Ishikawa (cell line): ENCODE results near the gene PRICKLE4.

ENCODE experiments used
- CEBPB ChIP-seq: IDR thresholded peaks from 2 replicates; pipeline ENCODE4 v1.6.1; 2012
- CREB1 ChIP-seq: IDR thresholded peaks from 2 replicates; pipeline ENCODE4 v1.6.1; 2012; ENCODE audit warnings: low read depth
- EGR1 ChIP-seq: IDR thresholded peaks from 2 replicates; pipeline ENCODE4 v1.6.1; 2012
- FOXM1 ChIP-seq: IDR thresholded peaks from 2 replicates; pipeline ENCODE4 v1.6.1; 2012; ENCODE audit warnings: low read depth, borderline replicate concordance
- NFIC ChIP-seq: IDR thresholded peaks from 2 replicates; pipeline ENCODE4 v1.6.1; 2012
- RAD21 ChIP-seq: IDR thresholded peaks from 2 replicates; pipeline ENCODE4 v1.6.1; 2012; ENCODE audit warnings: low read depth
- TAF1 ChIP-seq: IDR thresholded peaks from 2 replicates; pipeline ENCODE4 v1.6.1; 2012; ENCODE audit warnings: low read depth, mild to moderate bottlenecking
- TCF12 ChIP-seq: IDR thresholded peaks from 2 replicates; pipeline ENCODE4 v1.6.1; 2012; ENCODE audit warnings: low read depth
- TEAD4 ChIP-seq: IDR thresholded peaks from 2 replicates; pipeline ENCODE4 v1.6.1; 2012
- YY1 ChIP-seq: IDR thresholded peaks from 2 replicates; pipeline ENCODE4 v1.6.1; 2012; ENCODE audit warnings: low read depth
- ZBTB7A ChIP-seq: IDR thresholded peaks from 2 replicates; pipeline ENCODE4 v1.6.1; 2012; ENCODE audit warnings: low read depth
- TF ChIP-seq, protein P1 (sequence below): IDR thresholded peaks from 2 replicates; pipeline ENCODE4 v1.6.1; 2012
- TF ChIP-seq, protein P2 (sequence below): IDR thresholded peaks from 2 replicates; pipeline ENCODE4 v1.6.1; 2012; ENCODE audit warnings: low read depth, mild to moderate bottlenecking
- TF ChIP-seq, protein P3 (sequence below): IDR thresholded peaks from 2 replicates; pipeline ENCODE4 v1.6.1; 2012

Gene PRICKLE4

DNA sequence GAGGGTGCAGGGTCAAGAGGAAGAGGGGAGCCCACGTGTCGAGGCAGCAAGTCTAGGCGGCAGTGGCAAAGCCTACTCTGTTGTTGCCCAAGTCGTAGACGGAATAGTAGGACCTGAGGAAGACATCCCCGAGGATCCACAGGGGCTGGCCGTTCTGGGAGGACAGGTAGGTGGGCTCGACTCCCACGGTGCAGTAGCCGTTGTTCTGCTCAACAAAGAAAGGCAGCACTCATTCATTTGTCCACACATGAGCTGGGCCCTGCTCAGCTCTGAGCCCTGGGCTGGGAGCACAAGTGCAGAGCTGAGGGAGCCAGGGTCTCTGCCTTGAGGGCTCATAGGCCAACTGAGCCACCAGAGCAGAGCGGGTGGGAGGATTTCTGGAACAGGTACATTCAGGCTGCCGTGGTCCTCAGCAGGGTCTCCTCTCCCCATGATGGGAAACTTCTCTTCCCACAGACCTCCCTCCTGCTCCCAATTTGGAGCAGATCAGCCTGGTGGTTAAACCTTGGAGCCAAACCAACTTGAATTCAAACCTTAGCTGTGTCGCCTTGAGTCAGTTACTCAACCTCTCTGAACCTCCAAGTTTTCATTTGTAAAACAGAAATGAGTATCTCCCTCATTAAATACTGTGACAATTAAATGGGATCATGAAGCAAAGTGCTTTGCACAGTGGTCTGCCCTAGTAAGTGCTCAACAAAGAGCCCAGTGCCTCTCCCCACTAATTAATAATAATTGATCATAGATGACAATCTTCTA, 43.6 kb upstream of the PRICKLE4 start:
- TF ChIP-seq RAD21 (no peak), NFIC (no peak), YY1 (no peak), TAF1 (no peak), CEBPB (no peak), ZBTB7A (no peak), TEAD4 (no peak), EGR1 (no peak)
- TF ChIP-seq, protein P1, sequence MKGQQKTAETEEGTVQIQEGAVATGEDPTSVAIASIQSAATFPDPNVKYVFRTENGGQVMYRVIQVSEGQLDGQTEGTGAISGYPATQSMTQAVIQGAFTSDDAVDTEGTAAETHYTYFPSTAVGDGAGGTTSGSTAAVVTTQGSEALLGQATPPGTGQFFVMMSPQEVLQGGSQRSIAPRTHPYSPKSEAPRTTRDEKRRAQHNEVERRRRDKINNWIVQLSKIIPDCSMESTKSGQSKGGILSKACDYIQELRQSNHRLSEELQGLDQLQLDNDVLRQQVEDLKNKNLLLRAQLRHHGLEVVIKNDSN, result no peak

DNA sequence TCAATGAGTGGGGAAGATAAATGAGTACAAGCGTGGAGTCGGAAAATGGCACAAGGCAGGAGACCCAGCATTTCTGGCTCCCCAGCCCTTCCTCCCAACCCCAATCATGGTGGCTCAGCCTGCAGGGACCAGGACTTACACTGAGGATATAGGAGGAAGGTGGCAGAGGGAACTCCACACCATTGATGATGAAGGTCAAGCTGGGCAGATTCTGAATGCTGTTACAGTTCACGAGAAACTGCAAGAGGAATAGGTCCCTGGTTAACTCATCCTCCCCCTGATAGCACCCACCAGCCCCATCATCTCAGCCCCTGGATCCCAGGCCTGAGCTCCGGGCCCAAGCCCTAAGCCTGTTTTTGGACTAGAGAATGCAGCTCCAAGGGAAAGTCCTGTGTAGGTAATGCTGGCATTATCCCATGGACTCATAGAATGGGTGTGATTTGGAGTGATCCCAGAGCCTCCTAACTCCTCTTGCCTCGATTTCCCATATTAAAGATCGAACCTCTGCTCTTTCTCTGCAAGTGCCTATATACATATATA, 42.9 kb upstream of the PRICKLE4 start:
- TF ChIP-seq, protein P2, sequence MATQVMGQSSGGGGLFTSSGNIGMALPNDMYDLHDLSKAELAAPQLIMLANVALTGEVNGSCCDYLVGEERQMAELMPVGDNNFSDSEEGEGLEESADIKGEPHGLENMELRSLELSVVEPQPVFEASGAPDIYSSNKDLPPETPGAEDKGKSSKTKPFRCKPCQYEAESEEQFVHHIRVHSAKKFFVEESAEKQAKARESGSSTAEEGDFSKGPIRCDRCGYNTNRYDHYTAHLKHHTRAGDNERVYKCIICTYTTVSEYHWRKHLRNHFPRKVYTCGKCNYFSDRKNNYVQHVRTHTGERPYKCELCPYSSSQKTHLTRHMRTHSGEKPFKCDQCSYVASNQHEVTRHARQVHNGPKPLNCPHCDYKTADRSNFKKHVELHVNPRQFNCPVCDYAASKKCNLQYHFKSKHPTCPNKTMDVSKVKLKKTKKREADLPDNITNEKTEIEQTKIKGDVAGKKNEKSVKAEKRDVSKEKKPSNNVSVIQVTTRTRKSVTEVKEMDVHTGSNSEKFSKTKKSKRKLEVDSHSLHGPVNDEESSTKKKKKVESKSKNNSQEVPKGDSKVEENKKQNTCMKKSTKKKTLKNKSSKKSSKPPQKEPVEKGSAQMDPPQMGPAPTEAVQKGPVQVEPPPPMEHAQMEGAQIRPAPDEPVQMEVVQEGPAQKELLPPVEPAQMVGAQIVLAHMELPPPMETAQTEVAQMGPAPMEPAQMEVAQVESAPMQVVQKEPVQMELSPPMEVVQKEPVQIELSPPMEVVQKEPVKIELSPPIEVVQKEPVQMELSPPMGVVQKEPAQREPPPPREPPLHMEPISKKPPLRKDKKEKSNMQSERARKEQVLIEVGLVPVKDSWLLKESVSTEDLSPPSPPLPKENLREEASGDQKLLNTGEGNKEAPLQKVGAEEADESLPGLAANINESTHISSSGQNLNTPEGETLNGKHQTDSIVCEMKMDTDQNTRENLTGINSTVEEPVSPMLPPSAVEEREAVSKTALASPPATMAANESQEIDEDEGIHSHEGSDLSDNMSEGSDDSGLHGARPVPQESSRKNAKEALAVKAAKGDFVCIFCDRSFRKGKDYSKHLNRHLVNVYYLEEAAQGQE, result no peak

DNA sequence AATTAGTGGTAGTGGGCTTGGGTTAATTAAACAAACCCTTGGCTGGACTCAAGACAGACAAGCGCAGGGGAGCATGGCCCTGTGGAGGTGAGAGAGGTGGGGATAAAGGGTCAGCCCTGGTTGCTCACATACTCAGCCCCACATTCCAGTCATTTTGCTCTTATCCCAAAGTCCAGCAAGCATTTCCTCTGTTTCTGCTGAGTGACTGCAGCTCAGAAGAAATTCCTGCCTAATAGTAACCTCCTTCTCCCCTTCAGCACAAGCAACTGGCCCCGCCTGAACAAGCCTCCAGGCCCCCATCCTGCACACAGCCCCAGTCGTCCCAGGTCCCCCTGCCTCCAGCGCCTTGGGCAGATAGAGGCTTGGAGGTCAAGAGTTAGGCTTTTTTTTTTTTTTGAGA, 41.5 kb upstream of the PRICKLE4 start:
- no peak for TF ChIP-seq ZBTB7A
- TF ChIP-seq YY1, result no peak

DNA sequence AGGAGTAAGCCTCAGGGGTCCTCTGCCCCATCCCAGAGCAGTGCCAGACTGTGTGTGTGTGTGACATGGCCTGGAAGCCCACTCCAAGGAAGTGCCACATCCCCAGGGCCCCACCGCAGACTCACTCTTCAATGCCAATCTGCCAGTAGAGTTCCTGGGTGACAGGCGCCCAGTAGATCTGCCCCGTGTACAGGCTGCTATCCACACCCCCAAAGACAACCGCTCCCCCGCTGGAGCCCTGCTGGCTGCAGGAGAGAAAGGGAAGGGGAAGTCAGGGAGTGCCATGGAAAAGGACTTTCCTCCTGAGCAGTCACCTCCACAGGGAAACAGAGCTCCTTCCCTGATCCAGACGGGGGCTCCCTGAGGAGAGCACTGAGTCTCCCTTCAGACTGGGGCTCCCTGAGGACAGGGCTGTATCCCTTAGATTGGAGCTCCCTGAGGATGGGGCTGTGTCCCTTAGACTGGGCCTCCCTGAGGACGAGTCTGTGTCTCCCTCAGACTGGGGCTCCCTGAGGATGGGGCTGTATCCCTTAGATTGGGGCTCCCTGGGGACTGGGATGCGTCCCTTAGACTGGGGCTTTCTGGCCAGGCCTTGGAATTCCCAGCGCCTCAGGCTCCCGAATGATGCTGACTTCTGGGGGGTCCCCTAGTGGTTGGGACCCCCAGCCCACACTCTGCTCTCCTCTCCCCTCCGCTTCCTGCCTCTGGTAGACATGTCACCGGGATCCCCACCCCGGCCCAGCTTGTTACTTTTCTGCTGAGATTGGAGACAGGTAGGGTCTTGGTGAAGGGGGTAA, 40.0 kb upstream of the PRICKLE4 start:
- TF ChIP-seq NFIC (no peak), CEBPB (no peak), EGR1 (no peak), RAD21 (no peak), CREB1 (no peak), TAF1 (no peak)
- TF ChIP-seq, protein P3, sequence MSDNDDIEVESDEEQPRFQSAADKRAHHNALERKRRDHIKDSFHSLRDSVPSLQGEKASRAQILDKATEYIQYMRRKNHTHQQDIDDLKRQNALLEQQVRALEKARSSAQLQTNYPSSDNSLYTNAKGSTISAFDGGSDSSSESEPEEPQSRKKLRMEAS, result no peak

DNA sequence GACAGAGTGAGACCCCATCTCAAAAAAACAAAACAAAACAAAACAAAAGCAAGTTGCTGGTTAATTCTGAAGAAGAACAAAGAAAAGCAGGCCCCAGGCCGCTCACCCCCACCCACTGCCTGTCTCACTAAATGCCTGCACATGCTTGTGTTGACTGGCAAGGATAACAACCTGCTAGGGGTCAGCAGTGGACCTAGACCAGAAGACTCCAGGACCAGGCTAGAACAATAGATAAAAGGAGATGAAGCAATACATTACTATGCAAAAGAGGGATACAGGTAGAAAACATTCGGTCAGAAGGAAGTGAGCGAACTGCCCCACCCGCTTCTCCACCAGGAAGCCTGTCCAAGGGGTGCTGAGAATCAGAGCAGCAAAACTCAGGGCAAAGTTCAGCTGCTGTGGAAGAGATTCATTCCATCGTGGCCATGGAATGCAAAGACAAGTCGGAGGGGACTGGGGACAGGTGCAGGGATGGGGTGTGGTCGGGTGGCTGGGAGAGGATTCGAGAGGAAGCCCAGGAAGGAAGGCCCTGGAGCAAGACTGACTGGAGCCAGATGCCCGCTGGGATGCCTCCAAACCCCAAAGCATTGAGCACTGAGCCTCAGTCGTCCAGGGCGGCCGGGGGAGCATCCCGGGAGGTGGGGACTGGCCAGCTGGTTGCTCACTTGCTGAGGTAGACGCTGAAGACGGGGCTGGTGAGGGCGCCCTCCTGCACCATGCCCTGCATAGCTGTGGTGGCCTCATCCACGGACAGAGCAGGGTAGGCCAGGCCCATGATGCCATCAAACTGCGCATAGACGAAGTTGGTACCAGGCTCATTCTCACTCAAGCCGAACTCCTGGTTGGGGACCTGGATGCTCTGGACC, 38.7 kb upstream of the PRICKLE4 start:
- no peak for TF ChIP-seq CREB1
- TF ChIP-seq, protein P3, result no peak
- TF ChIP-seq EGR1, result no peak
- TF ChIP-seq ZBTB7A, result no peak
- no peak for TF ChIP-seq FOXM1
- TF ChIP-seq, protein P1, result no peak
- no peak for TF ChIP-seq TCF12
- TF ChIP-seq TAF1, result no peak
- TF ChIP-seq, protein P2, result no peak
